Adrenal gland (tissue), 12 donors: ENCODE results near the gene RPS6KA4. TPM values are rescaled to one million over a fixed set of nuclear protein-coding genes. Genes with fewer than 3 reads are reported as not detected.

Experiments used
- DNase-seq, 7 donors: peaks; one replicate each; pipeline ENCODE4 v3.0.0-alpha.2; 2019 to 2020
- H3K27ac ChIP-seq, 5 donors: fragments of 200-600 bp; sonication (generic) in 4 of 5; 1 replicate in 3 of 5; 2 replicates in 2 of 5; pipeline versions ENCODE4 v1.5.1 to v1.8.0; 2016 to 2020; ENCODE audit warnings: mild to moderate bottlenecking in 1 of 5
- H3K27me3 ChIP-seq: fragments of 200-600 bp; 2 replicates; pipeline ENCODE4 v1.8.0; 2021
- H3K36me3 ChIP-seq, 2 donors: fragments of 200-600 bp; replicated peaks in 1 of 2; 1 replicate in 1 of 2; 2 replicates in 1 of 2; pipeline versions ENCODE4 v1.5.1 to v1.8.0; 2018 to 2022
- H3K4me1 ChIP-seq, 2 donors: fragments of 200-600 bp; replicated peaks in 1 of 2; 1 replicate in 1 of 2; 2 replicates in 1 of 2; pipeline versions ENCODE4 v1.5.1 to v1.8.0; 2018 to 2021
- H3K4me3 ChIP-seq, 4 donors: fragments of 200-600 bp; sonication (generic) in 3 of 4; one replicate each; pipeline ENCODE4 v1.5.1; 2016 to 2018
- H3K9me3 ChIP-seq, 3 donors: fragments of 200-600 bp; sonication (generic) in 1 of 3; replicated peaks in 1 of 3; 1 replicate in 2 of 3; 2 replicates in 1 of 3; pipeline versions ENCODE4 v1.5.1 to v1.8.0; 2016 to 2021
- CTCF ChIP-seq, 6 experiments: fragments of 450-650 bp in 4 of 6; fragments of 200-600 bp in 2 of 6; sonication (generic) in 1 of 6; IDR thresholded peaks; 1 replicate in 5 of 6; 2 replicates in 1 of 6; pipeline versions ENCODE4 v1.5.1 to v1.8.0; 2016 to 2021; ENCODE audit warnings: antibody characterized with exemption in 6 of 6, mild to moderate bottlenecking in 2 of 6, moderate library complexity in 1 of 6
- POLR2A ChIP-seq, 2 donors: fragments of 450-650 bp; IDR thresholded peaks; one replicate each; pipeline ENCODE4 v1.6.1; 2017; ENCODE audit warnings: antibody characterized with exemption in 2 of 2, mild to moderate bottlenecking in 2 of 2, moderate library complexity in 1 of 2
- WGBS, 4 donors: extraction: QIAGEN DNeasy Blood & Tissue Kit in 2 of 4; methylation state at CpG; one replicate each; pipeline versions ENCODE4 v1.1.5 to v1.1.7; 2013 to 2017; 5-methylcytosine and 5-hydroxymethylcytosine counted together
- intact Hi-C, 2 donors: fragments of 100-400 bp; cut with DNase I; formaldehyde crosslinking; loops; one replicate each; pipeline versions ENCODE4 v1.14.1 to v1.15.0; 2022 to 2023
- polyA plus RNA-seq, 3 donors: library from polyadenylated mRNA; stranded (reverse); fragments of 200-250 nt in 2 of 3; fragments of 350-450 nt in 1 of 3; fragmentation: Illumina TruSeq in 1 of 3; extraction: RNeasy Lipid Tissue Mini Kit (QIAGEN cat#74804) in 1 of 3; gene quantifications; one replicate each; pipeline ENCODE4 v1.2.3, GENCODE V29; 2013 to 2014
- total RNA-seq, 9 donors: library from RNA; depleted of rRNA in 4 of 9; stranded (reverse); fragments of >200 nt in 4 of 9; fragments of 120-200 nt in 1 of 9; fragmentation: NEBNext Ultra II Directional in 1 of 9; extraction: Animal tissue kit (Norgen Biotek cat#: 25700) in 1 of 9; gene quantifications; one replicate each; pipeline versions ENCODE4 v1.1.0 to v1.2.4, GENCODE V29; 2013 to 2023
- donor health status: healthy with polysubstance abuse.
- donor health status: Bipolar disorder and iron deficiency.
- donor health status: DM: yes; HTN: yes; CAD: no.
- donor health status: DM: no; HTN: no; CAD: no.
- donor health status: DM: no; HTN: no; CAD: no.
- donor health status: DM: yes; HTN: yes; CAD: no.

RPS6KA4 gene
- total and polyA plus RNA-seq, 12 donors = 4.9 to 89.3 (median 26.3) TPM

GRCh38 chr11:64348383-64349024, 10.5 kb upstream of the RPS6KA4 start:
- no peak overlapping the region for H3K27ac ChIP-seq
- H3K9me3 ChIP-seq = no peaks in the 10 kb centered on the region
- H3K36me3 ChIP-seq = no peaks in the 10 kb centered on the region
- no peak for TF ChIP-seq POLR2A (IDR thresholded peaks at IDR 0.05)
- TF ChIP-seq CTCF (IDR thresholded peaks at IDR 0.05) = no peak
- intact Hi-C loops = no loop called here
- no peak overlapping the region for H3K4me3 ChIP-seq
- no peaks in the 10 kb centered on the region for H3K4me1 ChIP-seq
- WGBS, 4 donors = 52 to 64% (median 57%) methylated on average over 6 to 14 of the region's 14 CpGs
- no peaks in the 10 kb centered on the region for H3K27me3 ChIP-seq
- no peak for DNase-seq

GRCh38 chr11:64349025-64349387, 10.0 kb upstream of the RPS6KA4 start:
- DNase-seq = no peak
- Histone ChIP-seq H3K36me3 (no peaks in the 10 kb centered on the region), H3K4me1 (no peaks in the 10 kb centered on the region), H3K27ac (no peak overlapping the region), H3K27me3 (no peaks in the 10 kb centered on the region), H3K9me3 (no peaks in the 10 kb centered on the region), H3K4me3 (no peak overlapping the region)
- WGBS, 4 donors = 83 to 93% (median 85%) methylated on average over 4 to 7 of the region's 7 CpGs
- no peak for TF ChIP-seq POLR2A (IDR thresholded peaks at IDR 0.05)
- no peak for TF ChIP-seq CTCF (IDR thresholded peaks at IDR 0.05)
- intact Hi-C loops = no loop called here

GRCh38 chr11:64349404-64349803, 9.6 kb upstream of the RPS6KA4 start:
- DNase-seq = no peak
- no peaks in the 10 kb centered on the region for H3K36me3 ChIP-seq
- H3K9me3 ChIP-seq = no peaks in the 10 kb centered on the region
- TF ChIP-seq CTCF (IDR thresholded peaks at IDR 0.05) (no peak), POLR2A (IDR thresholded peaks at IDR 0.05) (no peak)
- intact Hi-C loops = no loop called here
- H3K27me3 ChIP-seq = no peaks in the 10 kb centered on the region
- 88 to 97% (median 90%) methylated on average over 6 to 11 of the region's 11 CpGs for WGBS, 4 donors
- no peaks in the 10 kb centered on the region for H3K4me1 ChIP-seq
- H3K4me3 ChIP-seq = no peak overlapping the region
- no peak overlapping the region for H3K27ac ChIP-seq

GRCh38 chr11:64351136-64351631, 7.8 kb upstream of the RPS6KA4 start:
- Histone ChIP-seq H3K27ac (no peak overlapping the region), H3K36me3 (no peaks in the 10 kb centered on the region), H3K9me3 (no peaks in the 10 kb centered on the region), H3K4me1 (peaks cover 7 to 9% of the 10 kb centered on the region in 2 donors), H3K27me3 (no peaks in the 10 kb centered on the region), H3K4me3 (no peak overlapping the region)
- WGBS, 4 donors = 92 to 96% (median 94%) methylated on average over 14 to 18 of the region's 18 CpGs
- intact Hi-C loops = loop anchor here (5.0 to 10.0 kb wide), 2 partner anchors 39 to 304 kb away; no protein-coding TSS in a partner anchor
- no peak for TF ChIP-seq CTCF (IDR thresholded peaks at IDR 0.05)
- no peak for TF ChIP-seq POLR2A (IDR thresholded peaks at IDR 0.05)
- DNase-seq = no peak
